ENCODE results near the gene ECD. TPM values are rescaled to one million over a fixed set of nuclear protein-coding genes. Genes with fewer than 3 reads are reported as not detected.

The ECD gene
- total and polyA plus RNA-seq, 10 of the 15 experiments (the other 5 are each of a cell fraction or from before 2014, with no cell fraction given): 27.3 to 61.6 (median 44.0) TPM

- TF ChIP-seq CHD2 (IDR thresholded peaks at IDR 0.05; ENCODE audit: borderline replicate concordance, low read depth, low read length): no peak
- no peak for TF ChIP-seq SIN3A (IDR thresholded peaks at IDR 0.05; ENCODE audit: low read depth, low read length)
- TF ChIP-seq BCLAF1 (IDR thresholded peaks at IDR 0.05): no peak
- no peak for TF ChIP-seq HCFC1 (IDR thresholded peaks at IDR 0.05; ENCODE audit: low read length)
- no peak for TF ChIP-seq RB1 (IDR thresholded peaks at IDR 0.05; ENCODE audit: borderline replicate concordance)
- no peak for TF ChIP-seq ATF3 (IDR thresholded peaks at IDR 0.05; ENCODE audit: borderline replicate concordance, extremely low read depth, low read depth, low read length)
Observed at GRCh38 chr10:73106301-73106700, 61.5 kb downstream of the ECD start (continued).

GRCh38 chr10:73099141-73099540 lies 68.7 kb downstream of the ECD start:
- POLR2A ChIA-PET: interaction anchor here (0.8 to 1.6 kb wide), 4 partner anchors 11 to 37 kb away, joined by 3 to 6 read pairs (median 5); partner anchors contain the start of gene NUDT13
- no peak for DNase-seq (ENCODE audit: low read depth, low spot score)
- TF ChIP-seq IRF4 (IDR thresholded peaks at IDR 0.05; ENCODE audit: low read depth, low read length) (no peak), PAX8 (IDR thresholded peaks at IDR 0.05) (no peak)
- no peaks in the 10 kb centered on the region for H3K9me3 ChIP-seq (replicated peaks; ENCODE audit: control insufficient read depth, insufficient read depth, low read length)
- H2AFZ ChIP-seq (ENCODE audit: control insufficient read depth, low read depth, low read length): no peak overlapping the region
- no peak overlapping the region for H3K4me3 ChIP-seq
- CTCF ChIA-PET: interaction anchor here (1.4 to 9.6 kb wide), 3 partner anchors 11 to 58 kb away, joined by 3 to 110 read pairs (median 20); partner anchors contain the start of gene NUDT13
- in situ Hi-C loops (cut with MboI) (loop anchor here (5.0 kb wide), 1 partner anchor 63 kb away; no protein-coding TSS in a partner anchor), intact Hi-C loops (cut with micrococcal nuclease; ENCODE audit: unreplicated experiment) (no loop called here)
- no peak overlapping the region for H3K9ac ChIP-seq (ENCODE audit: control insufficient read depth, insufficient read depth, low read length)
- SMC1A ChIA-PET (ENCODE audit: uncharacterized antibody, unreplicated experiment): interaction anchor here (0.6 to 6.2 kb wide), 7 partner anchors 8 to 71 kb away, joined by 3 to 41 read pairs (median 4); partner anchors contain the start of gene NUDT13
- H3K27ac ChIP-seq (ENCODE audit: control insufficient read depth, insufficient read depth): no peak overlapping the region
- RAD21 ChIA-PET (ENCODE audit: unreplicated experiment): interaction anchor here (1.1 to 5.7 kb wide), 3 partner anchors 12 to 60 kb away, joined by 5 to 58 read pairs (median 7); partner anchors contain the start of gene NUDT13
- H3K36me3 ChIP-seq (ENCODE audit: control insufficient read depth in 2 of 2, insufficient read depth in 2 of 2, low read length in 1 of 2): no peaks in the 10 kb centered on the region; a peak in 1 of 4 replicates
- no peaks in the 10 kb centered on the region for H3K27me3 ChIP-seq (replicated peaks in 1 of 2; ENCODE audit: control insufficient read depth in 2 of 2, insufficient read depth in 2 of 2, low read length in 1 of 2)
- 100% methylated on average over 1 of the region's 1 CpG for WGBS (ENCODE audit: insufficient coverage, insufficient replicate concordance, low lambda C conversion rate, missing lambda C conversion rate)
- no TSS peak for BruUV-seq (replicated peaks)
- no peaks in the 10 kb centered on the region for H4K20me1 ChIP-seq (ENCODE audit: control insufficient read depth, insufficient read depth)
- H3K79me2 ChIP-seq (ENCODE audit: control insufficient read depth, insufficient read depth, low read length): peaks cover 26% of the 10 kb centered on the region
- no peak for FAIRE-seq
- ATAC-seq: no peak
- H3K4me1 ChIP-seq (ENCODE audit: control insufficient read depth, insufficient read depth, low read length): peaks cover 6% of the 10 kb centered on the region; the same call in 1 of the 2 replicates
- H3K4me2 ChIP-seq (ENCODE audit: control insufficient read depth, insufficient read depth): no peak overlapping the region
